CMK (cell line): ENCODE measurements around the gene SLC25A12.
"Not testable (repeated sequence)": the region's sequence is repeated elsewhere in the genome, so short reads cannot be mapped to it uniquely, and the experiment has no call there.

Source experiments
- DNase-seq: peaks from one replicate; pipeline ENCODE4 v3.0.0-alpha.2; 2010; ENCODE audit warnings: low read depth

Gene SLC25A12

GRCh38 chr2:171789956-171790355, 104.1 kb downstream of the SLC25A12 start:
- DNase-seq: no peak

GRCh38 chr2:171788316-171788993, 105.6 kb downstream of the SLC25A12 start:
- DNase-seq: no peak

GRCh38 chr2:171787333-171788072, 106.5 kb downstream of the SLC25A12 start:
- no peak for DNase-seq

- no peak for DNase-seq
These were observed 108.6 kb downstream of the SLC25A12 start for GRCh38 chr2:171785450-171785849.

GRCh38 chr2:171778515-171778914, 115.5 kb downstream of the SLC25A12 start:
- no peak for DNase-seq

- DNase-seq: not testable (repeated sequence)
These were observed 119.5 kb downstream of the SLC25A12 start for GRCh38 chr2:171774581-171774980.

GRCh38 chr2:171772373-171772772, 121.7 kb downstream of the SLC25A12 start:
- no peak for DNase-seq

- no peak for DNase-seq
These were observed 122.6 kb downstream of the SLC25A12 start for GRCh38 chr2:171771463-171771862.

GRCh38 chr2:171763602-171764001, 130.4 kb downstream of the SLC25A12 start:
- DNase-seq: no peak

GRCh38 chr2:171762879-171763573, 131.0 kb downstream of the SLC25A12 start:
- no peak for DNase-seq

- DNase-seq: not testable (repeated sequence)
These were observed 132.9 kb downstream of the SLC25A12 start for GRCh38 chr2:171761176-171761575.

GRCh38 chr2:171758762-171759161, 135.3 kb downstream of the SLC25A12 start:
- not testable (repeated sequence) for DNase-seq

GRCh38 chr2:171754254-171754939, 139.6 kb downstream of the SLC25A12 start:
- no peak for DNase-seq

GRCh38 chr2:171747371-171747770, 146.7 kb downstream of the SLC25A12 start:
- DNase-seq: no peak

GRCh38 chr2:171745806-171746205, 148.2 kb downstream of the SLC25A12 start:
- no peak for DNase-seq

GRCh38 chr2:171745141-171745540, 148.9 kb downstream of the SLC25A12 start:
- DNase-seq: no peak

- DNase-seq: no peak
These were observed 151.3 kb downstream of the SLC25A12 start for GRCh38 chr2:171742760-171743159.

GRCh38 chr2:171741189-171741588, 152.9 kb downstream of the SLC25A12 start:
- DNase-seq: no peak

- no peak for DNase-seq
These were observed 157.9 kb downstream of the SLC25A12 start for GRCh38 chr2:171735991-171736710.
